HG03575 (cell line): ENCODE results near the gene DYNC2H1.
"Not testable (repeated sequence)": the region's sequence is repeated elsewhere in the genome, so short reads cannot be mapped to it uniquely, and the experiment has no call there.

Experiments used
- ATAC-seq: cut with Tn5 transposase; IDR thresholded peaks from one replicate; pipeline ENCODE4 v1.9.1; 2021; ENCODE audit not compliant: unreplicated experiment, insufficient number of reproducible peaks, low FRiP score; ENCODE audit errors: extremely low read depth

DYNC2H1 gene

GRCh38 chr11:103349595-103349994, 240.4 kb downstream of the DYNC2H1 start:
- ATAC-seq = no peak

DNA sequence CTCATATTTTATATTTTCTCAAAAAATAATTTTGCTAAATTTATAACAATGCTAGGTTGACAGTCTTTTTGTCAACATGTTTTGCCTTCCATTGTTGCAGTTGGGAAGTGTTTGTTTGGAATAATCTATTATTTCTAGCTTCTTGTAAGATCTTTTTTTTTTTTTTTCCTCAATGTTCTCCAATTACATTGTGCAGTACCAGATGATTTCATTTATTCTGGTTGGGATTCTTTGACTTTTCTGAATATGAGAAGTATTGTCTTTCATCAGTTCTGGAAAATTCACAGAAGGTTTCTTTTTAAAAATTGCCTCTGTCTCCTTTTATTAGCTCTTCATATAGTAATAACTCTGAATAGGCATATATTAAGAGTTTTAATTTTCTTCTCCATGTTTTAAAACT, 245.4 kb downstream of the DYNC2H1 start:
- no peak for ATAC-seq

- no peak for ATAC-seq
These were observed 249.0 kb downstream of the DYNC2H1 start for GRCh38 chr11:103358251-103358650.

- no peak for ATAC-seq
These were observed 250.0 kb downstream of the DYNC2H1 start for GRCh38 chr11:103359216-103359615.

- no peak for ATAC-seq
These were observed 255.5 kb downstream of the DYNC2H1 start for GRCh38 chr11:103364687-103365086.

DNA sequence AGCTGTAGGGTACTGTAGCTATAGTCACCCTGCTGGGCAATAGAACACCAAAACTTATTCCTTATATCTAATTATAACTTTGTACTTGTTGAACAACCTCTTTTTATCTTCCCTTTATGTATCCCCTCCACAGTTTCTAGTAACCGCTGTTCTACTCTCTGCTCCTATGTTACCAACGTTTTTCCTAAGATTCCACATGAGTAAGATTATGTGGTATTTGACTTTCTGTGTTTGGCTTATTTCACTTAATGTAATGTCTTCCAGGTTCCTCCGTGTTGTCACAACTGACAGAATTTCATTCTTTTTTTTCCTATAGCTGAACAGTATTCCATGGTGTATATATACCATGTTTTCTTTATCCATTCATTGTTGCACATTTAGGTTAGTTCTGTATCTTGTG, 258.4 kb downstream of the DYNC2H1 start:
- no peak for ATAC-seq

- no peak for ATAC-seq
These were observed 258.9 kb downstream of the DYNC2H1 start for GRCh38 chr11:103368145-103368544.

GRCh38 chr11:103370076-103370475, 260.9 kb downstream of the DYNC2H1 start:
- no peak for ATAC-seq

- ATAC-seq = no peak
These were observed 263.7 kb downstream of the DYNC2H1 start for GRCh38 chr11:103372906-103373305.

DNA sequence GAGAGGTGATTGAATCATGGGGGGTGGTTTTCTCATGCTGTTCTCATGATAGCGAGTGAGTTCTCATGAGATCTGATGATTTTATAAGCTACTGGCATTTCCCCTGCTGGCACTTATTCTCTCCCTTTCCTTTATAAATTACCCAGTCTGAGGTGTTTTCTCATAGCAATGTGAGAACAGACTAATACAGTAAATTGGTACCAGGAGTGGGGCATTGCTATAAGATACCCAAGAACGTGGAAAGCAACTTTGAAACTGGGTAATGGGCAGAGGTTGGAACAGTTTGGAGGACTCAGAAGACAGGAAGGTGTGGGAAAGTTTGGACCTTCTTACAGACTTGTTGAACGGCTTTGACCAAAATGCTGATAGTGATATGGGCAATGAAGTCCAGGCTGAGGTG, 265.0 kb downstream of the DYNC2H1 start:
- not testable (repeated sequence) for ATAC-seq

- ATAC-seq = no peak
These were observed 269.7 kb downstream of the DYNC2H1 start for GRCh38 chr11:103378931-103379330.

GRCh38 chr11:103380031-103380430, 270.8 kb downstream of the DYNC2H1 start:
- ATAC-seq = no peak

GRCh38 chr11:103384652-103385051, 275.4 kb downstream of the DYNC2H1 start:
- no peak for ATAC-seq

DNA sequence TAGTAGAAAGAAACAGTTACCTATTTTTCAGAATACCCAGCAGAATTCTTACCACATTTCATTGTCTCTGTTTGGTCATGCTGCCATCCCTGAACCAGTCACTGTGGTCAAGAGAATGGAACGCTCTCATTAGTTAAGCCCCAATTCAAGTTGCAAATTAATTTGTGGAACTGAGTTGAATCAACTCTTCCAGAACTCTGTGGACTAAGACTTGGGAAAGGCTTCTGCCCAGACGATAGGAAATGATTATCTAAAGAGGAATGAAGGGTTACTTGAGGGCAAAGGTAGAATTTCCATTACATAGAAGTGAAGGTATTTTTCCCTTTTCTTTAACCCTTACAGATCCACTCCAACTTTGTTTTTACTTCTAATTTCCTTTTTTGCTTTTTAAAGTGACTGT, 286.4 kb downstream of the DYNC2H1 start:
- ATAC-seq = no peak

GRCh38 chr11:103396237-103396636, 287.0 kb downstream of the DYNC2H1 start:
- ATAC-seq = no peak

GRCh38 chr11:103397369-103397768, 288.1 kb downstream of the DYNC2H1 start:
- no peak for ATAC-seq

DNA sequence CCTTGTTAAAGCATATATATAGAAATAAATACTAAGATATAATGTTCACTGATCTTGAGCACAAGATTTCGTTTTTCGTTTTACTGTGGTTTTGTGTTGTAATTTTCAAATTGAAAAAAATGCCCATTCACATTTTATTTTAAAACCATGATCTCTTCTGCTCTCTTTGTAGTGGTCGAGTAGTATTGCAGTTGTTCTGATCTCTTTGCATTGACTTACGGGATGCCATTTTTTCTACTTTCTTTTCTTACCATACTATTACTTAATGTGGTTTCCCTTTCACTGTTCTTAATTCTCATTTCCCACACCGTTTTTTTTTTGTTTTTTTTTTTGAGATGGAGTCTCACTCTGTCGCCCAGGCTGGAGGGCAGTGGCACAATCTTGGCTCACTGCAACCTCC, 289.6 kb downstream of the DYNC2H1 start:
- no peak for ATAC-seq

DNA sequence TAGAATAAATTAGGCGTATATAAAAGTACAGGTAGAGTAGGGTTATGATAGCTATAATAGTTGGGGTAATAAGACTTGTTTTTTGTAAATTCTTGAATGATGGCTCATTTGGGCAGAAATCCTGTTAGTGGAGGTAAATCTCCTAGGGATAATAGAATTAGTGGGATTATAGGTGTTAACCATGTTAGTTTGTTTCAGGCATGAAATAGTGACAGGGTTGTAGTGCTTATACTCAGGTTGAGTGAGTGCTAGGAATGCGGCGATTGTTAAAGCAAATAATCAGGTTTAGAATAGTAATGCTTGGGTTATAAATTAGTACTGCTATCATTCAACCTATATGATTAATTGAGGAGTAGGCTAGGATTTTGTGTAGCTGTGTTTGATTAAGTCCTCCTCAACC, 297.1 kb downstream of the DYNC2H1 start:
- no peak for ATAC-seq

GRCh38 chr11:103407641-103408040, 298.4 kb downstream of the DYNC2H1 start:
- ATAC-seq = no peak

GRCh38 chr11:103413266-103413888, 304.2 kb downstream of the DYNC2H1 start:
- ATAC-seq = no peak

GRCh38 chr11:103418014-103418413, 308.8 kb downstream of the DYNC2H1 start:
- ATAC-seq = no peak
